Coronary artery (tissue), 2 donors: ENCODE results near the gene ARHGEF39.
A peak's percentile ranks its signal among the peaks of the same experiment; 100 is the strongest.

Source experiments
- DNase-seq: peaks from one replicate; pipeline ENCODE4 v3.0.0-alpha.2; 2017; ENCODE audit warnings: low spot score
- H3K27ac ChIP-seq, 2 donors: fragments of 200-600 bp; sonication (generic); one replicate each; pipeline ENCODE4 v1.5.1; 2016 to 2019
- H3K4me3 ChIP-seq: fragments of 200-600 bp; sonication (generic); 2 replicates; pipeline ENCODE4 v1.5.1; 2016; ENCODE audit warnings: mild to moderate bottlenecking, moderate library complexity
- CTCF ChIP-seq: fragments of 200-600 bp; sonication (generic); IDR thresholded peaks from one replicate; pipeline ENCODE4 v1.5.1; 2019; ENCODE audit warnings: antibody characterized with exemption

The ARHGEF39 gene

GRCh38 chr9:35686222-35687203 lies 21.5 kb upstream of the ARHGEF39 start:
- H3K4me3 ChIP-seq = peak overlapping the region; percentile 82
- no peak for DNase-seq
- peak overlapping the region; percentile 96 for H3K27ac ChIP-seq
- no peak for TF ChIP-seq CTCF

DNA sequence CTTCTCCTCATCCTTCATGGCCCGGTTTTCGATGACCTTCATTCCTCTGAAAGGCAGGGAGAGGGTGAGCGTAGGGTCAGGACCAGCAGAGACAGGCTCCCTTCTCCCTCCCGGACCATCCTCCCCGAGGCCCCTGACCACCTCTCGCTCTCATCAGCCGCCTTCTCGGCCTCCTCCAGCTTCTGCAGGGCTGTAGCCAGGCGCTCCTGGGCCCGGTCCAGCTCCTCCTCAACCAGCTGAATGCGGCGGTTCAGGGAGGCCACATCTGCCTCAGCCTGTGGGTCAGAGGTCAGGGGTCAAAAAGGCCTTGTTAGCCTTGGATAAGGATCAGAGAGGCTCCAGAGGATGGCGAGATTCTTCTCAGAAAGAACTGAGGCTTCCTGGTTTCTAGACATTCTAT lies 20.5 kb upstream of the ARHGEF39 start:
- peak overlapping the region; percentile 96 for H3K27ac ChIP-seq
- no peak for DNase-seq

GRCh38 chr9:35684921-35685320 lies 19.9 kb upstream of the ARHGEF39 start:
- Histone ChIP-seq H3K27ac (peak overlapping the region; percentile 96), H3K4me3 (peak overlapping the region; percentile 82)
- no peak for DNase-seq
- no peak for TF ChIP-seq CTCF

More for the DNA sequence above, 20.5 kb upstream of the ARHGEF39 start:
- no peak for TF ChIP-seq CTCF
- H3K4me3 ChIP-seq = peak overlapping the region; percentile 82

GRCh38 chr9:35683323-35683722 lies 18.3 kb upstream of the ARHGEF39 start:
- no peak for DNase-seq
- TF ChIP-seq CTCF = no peak
- H3K4me3 ChIP-seq = peak overlapping the region; percentile 82
- peak overlapping the region; percentile 96 for H3K27ac ChIP-seq

DNA sequence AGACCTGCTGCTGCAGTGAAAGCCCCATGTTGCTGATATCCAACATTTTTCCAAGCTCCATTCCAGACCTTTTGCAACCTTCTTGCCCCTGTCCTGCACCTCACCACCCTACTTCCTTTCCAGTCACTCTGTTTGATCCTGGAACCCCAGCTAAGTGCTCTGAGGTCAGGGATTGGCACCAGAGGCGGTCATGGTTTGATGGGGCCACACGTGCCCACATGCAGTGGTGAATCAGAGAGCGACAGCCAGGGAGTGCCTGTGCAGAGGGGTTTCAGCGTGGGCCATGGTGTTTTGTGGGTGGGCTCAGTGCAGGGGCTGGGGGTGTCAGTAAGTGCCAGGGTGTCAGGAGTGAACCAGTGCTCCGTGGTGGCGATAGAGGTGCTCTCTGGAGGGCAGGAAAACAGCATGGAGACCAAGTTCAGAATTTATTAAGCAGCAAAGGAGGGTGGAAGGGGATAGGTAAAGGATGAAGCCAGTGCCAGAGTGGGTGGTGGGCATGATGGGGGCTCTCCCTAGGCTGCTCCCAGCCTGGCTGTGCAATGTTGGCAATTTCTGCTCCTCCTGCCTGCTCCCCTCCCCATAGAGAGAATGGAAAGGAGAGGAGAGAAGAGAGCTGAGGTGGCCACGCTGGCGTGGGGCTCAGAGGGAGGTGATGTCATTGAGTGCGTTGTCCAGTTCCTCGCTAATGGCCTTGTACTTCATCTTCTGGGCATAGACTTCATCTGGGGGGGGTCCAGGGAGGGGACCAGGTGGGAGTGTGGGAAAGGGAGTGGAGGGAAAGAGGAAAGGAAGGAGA lies 17.7 kb upstream of the ARHGEF39 start:
- TF ChIP-seq CTCF = no peak
- no peak for DNase-seq
- H3K27ac ChIP-seq = peak overlapping the region; percentile 96
- H3K4me3 ChIP-seq = peak overlapping the region; percentile 82

DNA sequence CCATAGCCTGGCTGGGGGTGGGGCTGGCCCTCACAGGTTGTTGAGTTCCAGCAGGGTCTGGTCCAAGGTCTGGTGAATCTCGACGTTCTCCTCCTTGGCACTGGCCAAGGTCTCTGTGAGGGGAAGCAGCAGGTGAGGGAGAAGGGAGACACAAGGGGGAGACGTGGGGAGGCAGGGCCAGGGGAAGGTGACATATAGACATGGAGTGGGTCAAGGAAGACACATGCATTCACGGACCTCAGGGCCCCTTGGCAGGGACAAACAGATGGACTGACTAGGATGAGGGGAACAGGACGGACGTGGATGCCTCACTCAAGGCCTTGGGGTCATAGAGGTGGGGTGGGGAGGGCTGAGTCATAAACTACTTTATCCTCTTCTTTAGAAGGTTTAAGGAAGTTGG lies 17.1 kb upstream of the ARHGEF39 start:
- Histone ChIP-seq H3K27ac (peak overlapping the region; percentile 46 to 96), H3K4me3 (peak overlapping the region; percentile 82)
- DNase-seq = no peak
- TF ChIP-seq CTCF = no peak
